NOMO-1 treated with DMSO at 0.1 percent for 48 hours (cell line): Measurements from ENCODE around the gene SEZ6L.

Experiments used
- DNase-seq: peaks from one replicate; lab custom pipeline; 2025; ENCODE audit not compliant: unreplicated experiment; lab: John Stamatoyannopoulos, UW

The SEZ6L gene

GRCh38 chr22:26291940-26292666 lies 122.8 kb downstream of the SEZ6L start:
- no peak for DNase-seq

- no peak for DNase-seq
Observed at GRCh38 chr22:26292667-26292995, 123.4 kb downstream of the SEZ6L start.

- no peak for DNase-seq
Observed at GRCh38 chr22:26295563-26296126, 126.4 kb downstream of the SEZ6L start.

- no peak for DNase-seq
Observed at GRCh38 chr22:26298605-26299310, 129.5 kb downstream of the SEZ6L start.

- no peak for DNase-seq
Observed at GRCh38 chr22:26302726-26303125, 133.5 kb downstream of the SEZ6L start.

- no peak for DNase-seq
Observed at GRCh38 chr22:26303475-26303874, 134.2 kb downstream of the SEZ6L start.

GRCh38 chr22:26304730-26305129 lies 135.5 kb downstream of the SEZ6L start:
- no peak for DNase-seq

GRCh38 chr22:26308467-26308866 lies 139.2 kb downstream of the SEZ6L start:
- no peak for DNase-seq

GRCh38 chr22:26310616-26311015 lies 141.4 kb downstream of the SEZ6L start:
- DNase-seq: no peak

GRCh38 chr22:26313291-26313690 lies 144.0 kb downstream of the SEZ6L start:
- DNase-seq: no peak

- DNase-seq: no peak
Observed at GRCh38 chr22:26314171-26314570, 144.9 kb downstream of the SEZ6L start.

- no peak for DNase-seq
Observed at GRCh38 chr22:26314656-26315055, 145.4 kb downstream of the SEZ6L start.

- DNase-seq: no peak
Observed at GRCh38 chr22:26316732-26317285, 147.5 kb downstream of the SEZ6L start.

GRCh38 chr22:26318975-26319374 lies 149.7 kb downstream of the SEZ6L start:
- no peak for DNase-seq

GRCh38 chr22:26320447-26320846 lies 151.2 kb downstream of the SEZ6L start:
- DNase-seq: no peak

- DNase-seq: no peak
Observed at GRCh38 chr22:26321469-26321913, 152.2 kb downstream of the SEZ6L start.

GRCh38 chr22:26322179-26322905 lies 153.1 kb downstream of the SEZ6L start:
- DNase-seq: no peak

GRCh38 chr22:26323013-26323412 lies 153.8 kb downstream of the SEZ6L start:
- DNase-seq: no peak

- no peak for DNase-seq
Observed at GRCh38 chr22:26324150-26324549, 154.9 kb downstream of the SEZ6L start.

- no peak for DNase-seq
Observed at GRCh38 chr22:26325641-26326040, 156.4 kb downstream of the SEZ6L start.

GRCh38 chr22:26326803-26327202 lies 157.5 kb downstream of the SEZ6L start:
- no peak for DNase-seq
